ENCODE results near the gene FALEC.

The FALEC gene

GRCh38 chr1:150561254-150561973 is 45.9 kb downstream of the FALEC start:
- H3K9ac ChIP-seq (ENCODE audit: low read length): peak overlapping the region; percentile 98
- H3K27me3 ChIP-seq (ENCODE audit: control insufficient read depth in 1 of 2, insufficient read depth in 1 of 2, low read length in 2 of 2): no peaks in the 10 kb centered on the region
- peaks cover 30% of the 10 kb centered on the region for H3K79me1 ChIP-seq (replicated peaks; ENCODE audit: low read length, poor library complexity, severe bottlenecking)
- peak overlapping the region; percentile 100 for H2BK5ac ChIP-seq (ENCODE audit: low read depth, low read length, poor library complexity, severe bottlenecking)
- H2AFZ ChIP-seq (ENCODE audit: low read depth, low read length): no peak overlapping the region
- H3K4me3 ChIP-seq (ENCODE audit: insufficient read depth in 1 of 2, low read depth in 1 of 2, low read length in 2 of 2): peak overlapping the region; percentile 42 to 77
- DNase-seq: peak; percentile 99
- peak overlapping the region; percentile 99 to 100 for H3K18ac ChIP-seq (ENCODE audit: low read depth in 1 of 2, low read length in 2 of 2)
- peak overlapping the region; percentile 98 for H2BK15ac ChIP-seq (ENCODE audit: low read depth, poor library complexity, severe bottlenecking)
- H3K4me1 ChIP-seq (ENCODE audit: control insufficient read depth, insufficient read depth, low read depth, low read length): peaks cover 63% of the 10 kb centered on the region
- H2BK12ac ChIP-seq (ENCODE audit: low read length in 2 of 2): peak overlapping the region; percentile 67 to 69
- peak overlapping the region; percentile 100 for H3K4ac ChIP-seq (ENCODE audit: low read depth in 1 of 2, low read length in 2 of 2)
- peak overlapping the region; percentile 99 for H4K8ac ChIP-seq (ENCODE audit: low read length)
- peak overlapping the region; percentile 100 for H3K27ac ChIP-seq (ENCODE audit: low read length, poor library complexity, severe bottlenecking)
- H4K91ac ChIP-seq (ENCODE audit: low read length): peak overlapping the region; percentile 99
- peak overlapping the region; percentile 92 for H3K4me2 ChIP-seq (ENCODE audit: low read length, poor library complexity, severe bottlenecking)
- no peaks in the 10 kb centered on the region for H3K9me3 ChIP-seq (ENCODE audit: control insufficient read depth, low read length)
- H3K23ac ChIP-seq (ENCODE audit: low read length in 2 of 2): peak overlapping the region; percentile 8 to 81
- under 1% methylated on average over 32 of the region's 32 CpGs for WGBS
- H2BK120ac ChIP-seq (ENCODE audit: low read depth, low read length): peak overlapping the region; percentile 100
- H3K14ac ChIP-seq (ENCODE audit: low read length in 2 of 2): peak overlapping the region; percentile 89 to 92
- peaks cover 21 to 31% of the 10 kb centered on the region in 2 experiments for H3K36me3 ChIP-seq (ENCODE audit: control insufficient read depth in 1 of 2, insufficient read depth in 2 of 2, low read depth in 1 of 2, low read length in 2 of 2)
- H2AK5ac ChIP-seq (ENCODE audit: low read length, severe bottlenecking): peak overlapping the region; percentile 100

DNA sequence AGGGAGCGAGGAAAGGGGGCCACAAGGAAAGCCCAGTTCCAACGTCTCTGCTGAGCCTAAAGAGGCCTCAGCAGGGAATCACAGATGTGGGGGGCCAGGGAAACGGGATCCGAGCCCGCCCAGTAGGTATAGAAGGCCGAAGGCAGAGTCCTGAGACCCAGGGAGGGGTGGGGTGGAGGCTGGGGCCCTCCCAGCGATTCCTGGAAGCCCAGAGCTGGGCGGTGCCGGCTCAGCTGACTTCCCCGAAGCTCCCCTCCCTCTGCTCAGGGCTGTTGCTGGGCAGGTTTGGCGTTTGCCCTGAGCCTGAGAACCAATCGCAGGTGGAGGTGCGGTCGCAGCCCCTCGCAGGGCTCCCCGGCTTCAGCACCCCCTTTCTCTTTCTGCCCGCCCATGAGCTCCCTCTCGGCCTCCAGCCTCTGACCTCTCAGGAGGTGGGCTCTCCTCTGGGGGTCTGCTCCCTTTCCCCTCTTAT is 46.5 kb downstream of the FALEC start:
- Histone ChIP-seq H2BK12ac (ENCODE audit: low read length in 2 of 2) (peak overlapping the region; percentile 69 to 94), H3K4ac (ENCODE audit: low read depth in 1 of 2, low read length in 2 of 2) (peak overlapping the region; percentile 100), H3K4me2 (ENCODE audit: low read length, poor library complexity, severe bottlenecking) (peak overlapping the region; percentile 92), H2BK15ac (ENCODE audit: low read depth, poor library complexity, severe bottlenecking) (peak overlapping the region; percentile 98), H3K27ac (ENCODE audit: low read length, poor library complexity, severe bottlenecking) (peak overlapping the region; percentile 100), H2BK120ac (ENCODE audit: low read depth, low read length) (peak overlapping the region; percentile 100), H3K23ac (ENCODE audit: low read length in 2 of 2) (peak overlapping the region; percentile 8 to 81), H3K79me1 (replicated peaks; ENCODE audit: low read length, poor library complexity, severe bottlenecking) (peaks cover 28% of the 10 kb centered on the region), H2AFZ (ENCODE audit: low read depth, low read length) (no peak overlapping the region), H2AK5ac (ENCODE audit: low read length, severe bottlenecking) (peak overlapping the region; percentile 100), H3K4me3 (ENCODE audit: insufficient read depth in 1 of 2, low read depth in 1 of 2, low read length in 2 of 2) (peak overlapping the region; percentile 39 to 77), H3K14ac (ENCODE audit: low read length in 2 of 2) (peak overlapping the region; percentile 89 to 92), H4K8ac (ENCODE audit: low read length) (peak overlapping the region; percentile 99), H3K36me3 (ENCODE audit: control insufficient read depth in 1 of 2, insufficient read depth in 2 of 2, low read depth in 1 of 2, low read length in 2 of 2) (peaks cover 18 to 26% of the 10 kb centered on the region in 2 experiments), H4K91ac (ENCODE audit: low read length) (peak overlapping the region; percentile 99), H3K4me1 (ENCODE audit: control insufficient read depth, insufficient read depth, low read depth, low read length) (peaks cover 69% of the 10 kb centered on the region), H3K27me3 (ENCODE audit: control insufficient read depth in 1 of 2, insufficient read depth in 1 of 2, low read length in 2 of 2) (no peaks in the 10 kb centered on the region), H3K9me3 (ENCODE audit: control insufficient read depth, low read length) (no peaks in the 10 kb centered on the region), H3K18ac (ENCODE audit: low read depth in 1 of 2, low read length in 2 of 2) (peak overlapping the region; percentile 99 to 100), H3K9ac (ENCODE audit: low read length) (peak overlapping the region; percentile 98), H2BK5ac (ENCODE audit: low read depth, low read length, poor library complexity, severe bottlenecking) (peak overlapping the region; percentile 100)
- WGBS: 1% methylated on average over 18 of the region's 18 CpGs
- DNase-seq: peak; percentile 96

GRCh38 chr1:150562446-150563339 is 47.1 kb downstream of the FALEC start:
- peak; percentile 73 for DNase-seq
- Histone ChIP-seq H2BK15ac (ENCODE audit: low read depth, poor library complexity, severe bottlenecking) (peak overlapping the region; percentile 92), H3K4me2 (ENCODE audit: low read length, poor library complexity, severe bottlenecking) (peak overlapping the region; percentile 35), H3K79me1 (replicated peaks; ENCODE audit: low read length, poor library complexity, severe bottlenecking) (peaks cover 24% of the 10 kb centered on the region), H3K4me3 (ENCODE audit: insufficient read depth in 1 of 2, low read depth in 1 of 2, low read length in 2 of 2) (peak overlapping the region in 1 of 2 experiments; percentile 60), H3K4ac (ENCODE audit: low read depth in 1 of 2, low read length in 2 of 2) (peak overlapping the region; percentile 77 to 97), H3K27ac (ENCODE audit: low read length, poor library complexity, severe bottlenecking) (peak overlapping the region; percentile 100), H3K14ac (ENCODE audit: low read length in 2 of 2) (peak overlapping the region in 1 of 2 experiments; percentile 38), H3K36me3 (ENCODE audit: control insufficient read depth in 1 of 2, insufficient read depth in 2 of 2, low read depth in 1 of 2, low read length in 2 of 2) (peaks cover 16 to 19% of the 10 kb centered on the region in 2 experiments), H4K8ac (ENCODE audit: low read length) (peak overlapping the region; percentile 82), H3K4me1 (ENCODE audit: control insufficient read depth, insufficient read depth, low read depth, low read length) (peaks cover 69% of the 10 kb centered on the region), H3K9me3 (ENCODE audit: control insufficient read depth, low read length) (no peaks in the 10 kb centered on the region), H2BK5ac (ENCODE audit: low read depth, low read length, poor library complexity, severe bottlenecking) (peak overlapping the region; percentile 100), H2AK5ac (ENCODE audit: low read length, severe bottlenecking) (peak overlapping the region; percentile 99), H2BK120ac (ENCODE audit: low read depth, low read length) (peak overlapping the region; percentile 99), H3K27me3 (ENCODE audit: control insufficient read depth in 1 of 2, insufficient read depth in 1 of 2, low read length in 2 of 2) (no peaks in the 10 kb centered on the region), H3K23ac (ENCODE audit: low read length in 2 of 2) (no peak overlapping the region), H2AFZ (ENCODE audit: low read depth, low read length) (no peak overlapping the region), H3K18ac (ENCODE audit: low read depth in 1 of 2, low read length in 2 of 2) (peak overlapping the region; percentile 73 to 92), H4K91ac (ENCODE audit: low read length) (peak overlapping the region; percentile 96), H3K9ac (ENCODE audit: low read length) (peak overlapping the region; percentile 98), H2BK12ac (ENCODE audit: low read length in 2 of 2) (peak overlapping the region; percentile 41 to 94)
- 20% methylated on average over 4 of the region's 4 CpGs for WGBS
